Measurements from ENCODE around the gene DHX8.

DNA sequence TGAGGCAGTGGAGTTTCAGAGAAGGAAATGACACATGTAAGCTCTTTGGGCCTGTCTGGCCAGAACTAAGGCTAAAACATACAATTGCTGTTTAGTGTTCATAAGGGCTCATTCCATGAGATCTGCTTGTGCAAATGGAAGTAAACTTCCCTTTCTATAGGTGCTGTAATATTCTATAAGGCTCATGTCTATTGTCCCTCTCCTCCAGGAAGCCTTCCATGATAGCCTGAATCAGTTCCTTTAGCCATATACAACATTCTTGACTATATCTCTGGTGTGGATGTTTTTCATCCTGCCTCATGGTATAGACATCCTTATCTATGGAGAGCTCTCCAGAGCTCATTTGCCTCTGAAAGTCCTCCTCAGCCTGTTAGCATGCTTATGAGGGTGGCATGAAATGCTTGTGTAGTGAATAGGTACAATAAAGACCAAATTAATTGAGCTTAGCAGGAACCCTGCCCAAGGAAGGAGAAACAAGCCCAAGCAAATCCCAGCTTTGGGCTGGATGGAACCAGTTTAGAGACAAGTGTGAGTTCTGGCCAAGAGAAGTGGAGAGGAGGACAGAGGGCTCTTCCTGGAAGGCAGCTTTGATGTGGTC lies 64.0 kb downstream of the DHX8 start:
- TF ChIP-seq CTCF (IDR thresholded peaks at IDR 0.05; ENCODE audit: low read depth, low read length, missing input control): no peak
- TF ChIP-seq, protein P1, sequence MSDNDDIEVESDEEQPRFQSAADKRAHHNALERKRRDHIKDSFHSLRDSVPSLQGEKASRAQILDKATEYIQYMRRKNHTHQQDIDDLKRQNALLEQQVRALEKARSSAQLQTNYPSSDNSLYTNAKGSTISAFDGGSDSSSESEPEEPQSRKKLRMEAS (IDR thresholded peaks at IDR 0.05): no peak
- TF ChIP-seq, protein P2, sequence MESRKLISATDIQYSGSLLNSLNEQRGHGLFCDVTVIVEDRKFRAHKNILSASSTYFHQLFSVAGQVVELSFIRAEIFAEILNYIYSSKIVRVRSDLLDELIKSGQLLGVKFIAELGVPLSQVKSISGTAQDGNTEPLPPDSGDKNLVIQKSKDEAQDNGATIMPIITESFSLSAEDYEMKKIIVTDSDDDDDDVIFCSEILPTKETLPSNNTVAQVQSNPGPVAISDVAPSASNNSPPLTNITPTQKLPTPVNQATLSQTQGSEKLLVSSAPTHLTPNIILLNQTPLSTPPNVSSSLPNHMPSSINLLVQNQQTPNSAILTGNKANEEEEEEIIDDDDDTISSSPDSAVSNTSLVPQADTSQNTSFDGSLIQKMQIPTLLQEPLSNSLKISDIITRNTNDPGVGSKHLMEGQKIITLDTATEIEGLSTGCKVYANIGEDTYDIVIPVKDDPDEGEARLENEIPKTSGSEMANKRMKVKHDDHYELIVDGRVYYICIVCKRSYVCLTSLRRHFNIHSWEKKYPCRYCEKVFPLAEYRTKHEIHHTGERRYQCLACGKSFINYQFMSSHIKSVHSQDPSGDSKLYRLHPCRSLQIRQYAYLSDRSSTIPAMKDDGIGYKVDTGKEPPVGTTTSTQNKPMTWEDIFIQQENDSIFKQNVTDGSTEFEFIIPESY (IDR thresholded peaks at IDR 0.05): no peak
